ENCODE measurements around the gene LPAR3.

- TF ChIP-seq CTCF (conservative IDR thresholded peaks at IDR 0.05) = no peak
- no peak for TF ChIP-seq EZH2 (IDR thresholded peaks at IDR 0.05; ENCODE audit: low read depth)
Measured at GRCh38 chr1:84768634-84769033, 124.4 kb downstream of the LPAR3 start.

Measured in PC-9 (cell line).